ENCODE results near the gene LARP4B. TPM values are rescaled to one million over a fixed set of nuclear protein-coding genes. Genes with fewer than 3 reads are reported as not detected.
A peak's percentile ranks its signal among the peaks of the same experiment; 100 is the strongest.

Gene LARP4B
- total RNA-seq, 1 donor from 2014 or later: 85.4 TPM

- peak; percentile 73 for DNase-seq (ENCODE audit: low spot score)
- intact Hi-C loops (cut with DNase I): no loop called here
- ATAC-seq: no peak
Observed at GRCh38 chr10:930625-931325, 730 bp downstream of the LARP4B start.

GRCh38 chr10:929960-930624 lies 1.4 kb downstream of the LARP4B start:
- ATAC-seq: no peak
- intact Hi-C loops (cut with DNase I): no loop called here
- no peak for DNase-seq (ENCODE audit: low spot score)

DNA sequence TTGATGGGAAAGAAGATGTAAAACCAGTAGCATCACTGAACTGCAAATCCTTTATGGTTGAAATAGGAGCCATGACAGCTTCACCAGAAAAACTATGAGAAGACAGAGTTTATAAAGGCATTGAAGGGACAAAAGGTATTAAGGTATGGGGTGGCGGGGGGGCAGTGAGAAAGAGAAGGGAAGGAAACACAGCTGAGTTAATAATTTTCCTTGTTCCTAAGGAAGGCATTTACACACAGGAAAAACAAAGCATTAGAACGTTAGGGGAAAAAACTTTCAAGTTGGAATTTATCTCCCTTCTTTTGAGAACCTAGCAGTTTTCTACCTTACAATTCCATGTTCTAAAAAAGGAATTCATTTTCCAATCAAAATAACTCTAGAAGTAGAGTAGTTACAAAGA lies 4.4 kb downstream of the LARP4B start:
- no peak for ATAC-seq
- intact Hi-C loops (cut with DNase I): no loop called here

GRCh38 chr10:926075-926698 lies 5.3 kb downstream of the LARP4B start:
- intact Hi-C loops (cut with DNase I): no loop called here
- DNase-seq (ENCODE audit: low spot score): no peak
- ATAC-seq: no peak

More for the DNA sequence above, 4.4 kb downstream of the LARP4B start:
- DNase-seq (ENCODE audit: low spot score): no peak

DNA sequence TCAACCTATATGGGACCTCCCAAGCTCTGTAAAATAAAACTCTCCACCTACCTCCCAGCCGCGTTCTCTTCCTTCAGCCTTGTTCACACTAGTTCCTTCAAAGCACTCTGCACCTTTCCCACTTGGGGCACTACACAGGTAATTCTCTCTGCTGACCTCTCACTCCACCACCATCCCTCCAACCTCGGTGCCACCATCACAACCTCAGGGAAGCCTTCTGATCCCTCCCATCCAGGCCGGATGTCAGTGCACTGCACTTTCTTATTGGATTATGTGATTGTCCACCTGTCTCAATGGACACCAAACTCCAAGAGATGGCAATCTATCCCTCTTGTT lies 7.0 kb downstream of the LARP4B start:
- no peak for DNase-seq (ENCODE audit: low spot score)
- ATAC-seq: no peak
- intact Hi-C loops (cut with DNase I): no loop called here

GRCh38 chr10:923844-924523 lies 7.5 kb downstream of the LARP4B start:
- DNase-seq (ENCODE audit: low spot score) (no peak), ATAC-seq (no peak)
- intact Hi-C loops (cut with DNase I): no loop called here

GRCh38 chr10:921471-922414 lies 9.8 kb downstream of the LARP4B start:
- ATAC-seq (no peak), DNase-seq (ENCODE audit: low spot score) (no peak)
- intact Hi-C loops (cut with DNase I): no loop called here

DNA sequence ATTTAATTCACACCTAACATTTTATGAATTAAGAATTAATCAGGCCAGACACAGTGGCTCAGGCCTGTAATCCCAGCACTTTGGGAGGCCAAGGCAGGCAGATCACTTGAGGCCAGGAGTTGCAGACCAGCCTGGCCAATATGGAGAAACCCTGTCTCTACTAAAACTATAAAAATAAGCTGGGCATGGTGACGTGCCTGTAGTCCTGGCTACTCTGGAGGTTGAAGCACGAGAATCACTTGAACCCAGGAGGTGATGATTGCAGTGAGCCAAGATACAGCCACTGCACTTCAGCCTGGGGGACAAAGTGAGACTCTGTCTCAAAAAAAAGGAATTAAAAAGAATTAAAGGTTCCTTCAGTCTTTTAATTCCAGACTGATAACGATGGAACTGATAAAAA lies 11.1 kb downstream of the LARP4B start:
- no peak for DNase-seq (ENCODE audit: low spot score)
- ATAC-seq: no peak
- intact Hi-C loops (cut with DNase I): no loop called here

GRCh38 chr10:919481-919880 lies 12.0 kb downstream of the LARP4B start:
- intact Hi-C loops (cut with DNase I): no loop called here
- no peak for ATAC-seq
- no peak for DNase-seq (ENCODE audit: low spot score)

GRCh38 chr10:917999-918398 lies 13.5 kb downstream of the LARP4B start:
- intact Hi-C loops (cut with DNase I): no loop called here
- ATAC-seq (no peak), DNase-seq (ENCODE audit: low spot score) (no peak)

DNA sequence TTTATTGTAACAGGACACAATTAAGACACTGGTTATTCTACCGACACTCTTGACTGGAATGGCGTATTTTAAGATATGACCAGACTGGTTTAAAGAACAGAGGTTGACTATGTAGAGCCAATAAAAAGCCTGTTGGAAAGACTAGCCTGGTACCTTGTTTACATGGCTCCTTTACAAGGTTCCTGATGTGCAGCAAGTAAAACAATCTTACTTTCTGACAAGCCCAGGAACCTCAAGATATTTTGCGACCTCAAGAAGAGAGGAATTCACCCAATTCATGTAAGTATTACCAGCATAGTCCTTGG lies 14.1 kb downstream of the LARP4B start:
- intact Hi-C loops (cut with DNase I): no loop called here
- DNase-seq (ENCODE audit: low spot score) (no peak), ATAC-seq (no peak)

DNA sequence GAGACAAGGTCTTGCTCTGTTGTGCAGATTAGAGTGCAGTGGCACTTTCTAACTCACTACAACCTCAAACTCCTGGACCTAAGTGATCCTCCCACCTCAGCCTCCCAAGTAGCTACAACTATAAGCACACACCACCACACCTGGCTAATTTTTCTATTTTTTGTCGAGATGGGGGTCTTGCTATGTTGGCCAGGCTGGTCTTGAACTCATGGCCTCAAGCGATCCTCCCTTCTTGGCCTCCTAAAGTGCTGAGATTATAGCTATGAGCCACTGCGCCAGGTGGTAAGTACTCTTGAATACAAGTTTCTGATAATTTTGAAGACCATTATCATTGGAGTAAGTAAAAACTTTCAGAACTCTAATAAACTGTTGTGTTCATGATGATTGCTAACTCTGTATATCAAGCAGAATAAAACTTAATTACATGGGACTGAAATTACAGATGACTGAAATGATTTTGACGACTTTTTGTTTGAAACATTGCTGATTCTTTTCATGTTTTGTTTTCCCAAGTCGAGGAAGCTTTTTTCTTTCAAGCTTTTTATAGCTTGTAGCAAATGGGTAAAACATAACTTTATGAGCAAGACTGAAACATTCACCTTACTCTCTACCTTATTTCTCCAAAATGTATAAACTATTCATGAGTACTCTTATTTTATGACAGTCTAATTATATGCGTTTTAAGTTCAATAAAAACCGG lies 14.6 kb downstream of the LARP4B start:
- no peak for ATAC-seq
- DNase-seq (ENCODE audit: low spot score): no peak
- intact Hi-C loops (cut with DNase I): no loop called here

DNA sequence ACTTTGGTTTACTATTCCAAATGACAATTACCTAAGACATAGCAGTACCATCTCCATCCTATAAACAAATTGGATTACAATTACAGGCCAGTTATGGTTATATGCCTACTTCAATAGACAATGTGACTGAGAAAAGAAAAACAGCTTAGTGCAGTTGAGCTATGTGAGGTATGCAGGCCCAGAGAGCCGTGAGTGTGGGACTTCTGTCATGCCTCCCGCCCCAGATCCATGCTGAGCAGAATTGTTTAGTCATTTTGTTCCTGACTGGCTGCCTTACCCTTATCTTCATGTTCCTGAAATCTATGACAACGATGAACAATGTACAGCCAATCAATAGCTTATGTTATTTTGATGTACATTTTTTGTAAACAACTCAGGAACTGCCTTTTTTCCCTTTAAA lies 21.7 kb downstream of the LARP4B start:
- DNase-seq (ENCODE audit: low spot score): no peak
- ATAC-seq: peak; percentile 65
- intact Hi-C loops (cut with DNase I): no loop called here

DNA sequence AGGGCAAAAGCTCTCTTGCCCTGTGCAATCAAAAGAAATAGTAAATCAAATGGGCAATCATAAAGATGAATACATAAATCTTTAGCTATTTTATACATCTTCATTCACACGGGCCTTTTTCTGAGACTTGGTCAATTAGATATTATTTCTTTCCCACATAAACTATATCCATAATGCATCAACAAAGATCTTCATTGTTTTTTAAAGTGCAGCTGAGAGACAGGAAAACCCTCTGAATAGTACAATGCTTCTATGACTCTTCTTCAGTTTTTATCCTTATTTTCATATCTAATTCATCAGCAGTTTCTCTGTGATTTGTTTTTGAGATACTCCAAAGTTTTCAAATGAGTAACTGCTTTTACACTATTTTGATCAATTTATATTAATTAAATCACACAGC lies 25.5 kb downstream of the LARP4B start:
- intact Hi-C loops (cut with DNase I): no loop called here
- no peak for ATAC-seq
- no peak for DNase-seq (ENCODE audit: low spot score)

DNA sequence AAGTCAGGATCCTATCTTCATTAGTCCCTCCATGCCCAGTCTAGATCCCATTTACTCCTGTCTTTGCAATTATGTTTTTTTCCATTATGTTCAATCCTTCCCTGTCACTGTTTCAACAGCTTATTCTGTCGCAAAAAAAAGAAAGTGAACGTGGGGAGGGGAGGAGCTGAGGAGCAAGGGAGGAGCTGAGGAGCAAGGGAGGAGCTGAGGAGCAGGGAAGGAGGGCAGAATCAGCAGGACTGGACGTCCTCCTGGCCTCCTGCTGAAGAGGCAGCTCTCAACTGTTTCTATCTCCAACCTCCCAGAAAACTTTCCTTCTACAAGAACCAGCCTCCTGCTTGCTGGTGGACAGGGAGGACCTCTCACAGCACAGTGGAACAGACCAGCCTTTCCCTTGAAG lies 26.0 kb downstream of the LARP4B start:
- ATAC-seq (no peak), DNase-seq (ENCODE audit: low spot score) (no peak)
- intact Hi-C loops (cut with DNase I): no loop called here

DNA sequence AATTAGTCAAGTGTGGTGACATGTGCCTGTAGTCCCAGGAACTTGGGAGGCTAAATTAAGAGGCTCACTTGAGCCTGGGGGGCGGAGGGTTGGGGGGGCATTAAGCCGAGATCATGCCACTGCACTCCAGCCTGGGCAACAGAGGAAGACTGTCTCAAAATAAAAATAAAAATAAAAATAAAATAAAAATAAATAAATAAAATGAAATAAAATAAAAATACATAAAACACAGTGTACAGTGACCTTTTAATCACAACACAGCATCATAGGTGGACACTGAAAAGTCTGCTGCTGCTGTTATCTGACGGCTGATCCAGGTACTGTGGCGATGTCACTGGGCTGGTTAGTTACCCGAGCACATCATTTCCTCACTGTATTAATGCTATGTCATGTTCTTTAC lies 27.1 kb downstream of the LARP4B start:
- intact Hi-C loops (cut with DNase I): no loop called here
- ATAC-seq: no peak

GRCh38 chr10:898141-898540 lies 33.4 kb downstream of the LARP4B start:
- intact Hi-C loops (cut with DNase I): no loop called here
- DNase-seq (ENCODE audit: low spot score): no peak
- no peak for ATAC-seq

More for the DNA sequence above, 27.1 kb downstream of the LARP4B start:
- DNase-seq (ENCODE audit: low spot score): no peak

DNA sequence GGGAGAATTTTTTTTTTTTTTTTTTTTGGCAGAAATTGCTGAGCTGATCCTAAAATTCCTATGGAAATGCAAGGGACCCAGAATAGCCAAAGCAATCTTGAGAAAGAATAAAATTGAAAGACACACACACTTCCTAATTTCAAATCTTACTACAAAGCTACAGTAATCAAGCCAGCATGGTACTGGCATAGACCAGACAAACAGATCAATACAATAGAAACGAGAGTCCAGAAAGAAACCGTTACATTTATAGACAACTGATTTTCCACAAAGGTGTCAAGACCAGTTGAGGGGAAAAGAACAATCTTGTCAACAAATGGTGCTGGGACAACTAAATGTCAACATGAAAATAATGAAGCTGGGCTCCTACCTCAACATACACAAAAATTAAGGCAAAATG lies 34.5 kb downstream of the LARP4B start:
- ATAC-seq: no peak
- intact Hi-C loops (cut with DNase I): no loop called here
- no peak for DNase-seq (ENCODE audit: low spot score)

- no peak for ATAC-seq
- intact Hi-C loops (cut with DNase I): no loop called here
- no peak for DNase-seq (ENCODE audit: low spot score)
Observed at GRCh38 chr10:895324-895723, 36.2 kb downstream of the LARP4B start.

All from sciatic nerve (tissue), 2 donors.